Measurements from ENCODE around the gene LRBA. TPM values are rescaled to one million over a fixed set of nuclear protein-coding genes. Genes with fewer than 3 reads are reported as not detected.
"Not testable (repeated sequence)": the region's sequence is repeated elsewhere in the genome, so short reads cannot be mapped to it uniquely, and the experiment has no call there.

Gene LRBA
- total and polyA plus RNA-seq, 4 donors = 18.8 to 56.4 (median 33.8) TPM

GRCh38 chr4:150557811-150558210, 457.3 kb downstream of the LRBA start:
- H3K4me1 ChIP-seq (ENCODE audit: control insufficient read depth, insufficient read depth, low read length); H3K9me3 ChIP-seq (ENCODE audit: control insufficient read depth, insufficient read depth, low read length); DNase-seq (ENCODE audit: low read depth in 4 of 6, low spot score in 6 of 6); H3K27ac ChIP-seq (ENCODE audit: low read depth, low read length); H3K4me3 ChIP-seq (ENCODE audit: low read depth, low read length); H3K27me3 ChIP-seq (ENCODE audit: control insufficient read depth, insufficient read depth, low read length); H3K36me3 ChIP-seq (ENCODE audit: control insufficient read depth, insufficient read depth, low read length): not testable (repeated sequence)
- WGBS (ENCODE audit: insufficient coverage) = no CpG with 5 or more reads among the region's 3 CpGs

- H3K36me3 ChIP-seq (ENCODE audit: control insufficient read depth, insufficient read depth, low read length) = no peaks in the 10 kb centered on the region
- WGBS (ENCODE audit: insufficient coverage) = no CpG with 5 or more reads among the region's 4 CpGs
- H3K4me3 ChIP-seq (ENCODE audit: low read depth, low read length) = no peak overlapping the region
- no peaks in the 10 kb centered on the region for H3K27me3 ChIP-seq (ENCODE audit: control insufficient read depth, insufficient read depth, low read length)
- no peaks in the 10 kb centered on the region for H3K9me3 ChIP-seq (ENCODE audit: control insufficient read depth, insufficient read depth, low read length)
- DNase-seq (ENCODE audit: low read depth in 4 of 6, low spot score in 6 of 6) = no peak
- H3K27ac ChIP-seq (ENCODE audit: low read depth, low read length) = no peak overlapping the region
- H3K4me1 ChIP-seq (ENCODE audit: control insufficient read depth, insufficient read depth, low read length) = no peaks in the 10 kb centered on the region
These were observed 467.8 kb downstream of the LRBA start for GRCh38 chr4:150547154-150547838.

GRCh38 chr4:150546286-150546685, 468.8 kb downstream of the LRBA start:
- Histone ChIP-seq H3K27ac (ENCODE audit: low read depth, low read length) (no peak overlapping the region), H3K27me3 (ENCODE audit: control insufficient read depth, insufficient read depth, low read length) (no peaks in the 10 kb centered on the region), H3K4me3 (ENCODE audit: low read depth, low read length) (no peak overlapping the region), H3K36me3 (ENCODE audit: control insufficient read depth, insufficient read depth, low read length) (no peaks in the 10 kb centered on the region), H3K4me1 (ENCODE audit: control insufficient read depth, insufficient read depth, low read length) (no peaks in the 10 kb centered on the region), H3K9me3 (ENCODE audit: control insufficient read depth, insufficient read depth, low read length) (no peaks in the 10 kb centered on the region)
- DNase-seq (ENCODE audit: low read depth in 4 of 6, low spot score in 6 of 6) = no peak
- 61% methylated on average over 2 of the region's 2 CpGs for WGBS (ENCODE audit: insufficient coverage)

GRCh38 chr4:150543042-150543441, 472.0 kb downstream of the LRBA start:
- Histone ChIP-seq H3K27ac (ENCODE audit: low read depth, low read length) (no peak overlapping the region), H3K4me3 (ENCODE audit: low read depth, low read length) (no peak overlapping the region), H3K36me3 (ENCODE audit: control insufficient read depth, insufficient read depth, low read length) (no peaks in the 10 kb centered on the region), H3K4me1 (ENCODE audit: control insufficient read depth, insufficient read depth, low read length) (no peaks in the 10 kb centered on the region), H3K27me3 (ENCODE audit: control insufficient read depth, insufficient read depth, low read length) (no peaks in the 10 kb centered on the region), H3K9me3 (ENCODE audit: control insufficient read depth, insufficient read depth, low read length) (no peaks in the 10 kb centered on the region)
- WGBS (ENCODE audit: insufficient coverage) = 0% methylated on average over 1 of the region's 1 CpG
- peak in 1 of 6 donors; percentile 34 for DNase-seq (ENCODE audit: low read depth in 4 of 6, low spot score in 6 of 6)

- WGBS (ENCODE audit: insufficient coverage) = no CpG with 5 or more reads among the region's 3 CpGs
- no peaks in the 10 kb centered on the region for H3K27me3 ChIP-seq (ENCODE audit: control insufficient read depth, insufficient read depth, low read length)
- no peak overlapping the region for H3K27ac ChIP-seq (ENCODE audit: low read depth, low read length)
These were observed 473.4 kb downstream of the LRBA start for GRCh38 chr4:150541681-150542080.

GRCh38 chr4:150540959-150541360, 474.1 kb downstream of the LRBA start:
- Histone ChIP-seq H3K27ac (ENCODE audit: low read depth, low read length) (no peak overlapping the region), H3K4me3 (ENCODE audit: low read depth, low read length) (no peak overlapping the region), H3K27me3 (ENCODE audit: control insufficient read depth, insufficient read depth, low read length) (no peaks in the 10 kb centered on the region), H3K36me3 (ENCODE audit: control insufficient read depth, insufficient read depth, low read length) (no peaks in the 10 kb centered on the region), H3K9me3 (ENCODE audit: control insufficient read depth, insufficient read depth, low read length) (no peaks in the 10 kb centered on the region), H3K4me1 (ENCODE audit: control insufficient read depth, insufficient read depth, low read length) (no peaks in the 10 kb centered on the region)
- DNase-seq (ENCODE audit: low read depth in 4 of 6, low spot score in 6 of 6) = no peak
- WGBS (ENCODE audit: insufficient coverage) = no CpG with 5 or more reads among the region's 3 CpGs

More at GRCh38 chr4:150541681-150542080, 473.4 kb downstream of the LRBA start:
- no peaks in the 10 kb centered on the region for H3K9me3 ChIP-seq (ENCODE audit: control insufficient read depth, insufficient read depth, low read length)
- H3K4me3 ChIP-seq (ENCODE audit: low read depth, low read length) = no peak overlapping the region
- no peak for DNase-seq (ENCODE audit: low read depth in 4 of 6, low spot score in 6 of 6)
- H3K36me3 ChIP-seq (ENCODE audit: control insufficient read depth, insufficient read depth, low read length) = no peaks in the 10 kb centered on the region
- no peaks in the 10 kb centered on the region for H3K4me1 ChIP-seq (ENCODE audit: control insufficient read depth, insufficient read depth, low read length)

- Histone ChIP-seq H3K4me1 (ENCODE audit: control insufficient read depth, insufficient read depth, low read length) (no peaks in the 10 kb centered on the region), H3K36me3 (ENCODE audit: control insufficient read depth, insufficient read depth, low read length) (no peaks in the 10 kb centered on the region), H3K27ac (ENCODE audit: low read depth, low read length) (no peak overlapping the region), H3K27me3 (ENCODE audit: control insufficient read depth, insufficient read depth, low read length) (no peaks in the 10 kb centered on the region), H3K4me3 (ENCODE audit: low read depth, low read length) (no peak overlapping the region), H3K9me3 (ENCODE audit: control insufficient read depth, insufficient read depth, low read length) (no peaks in the 10 kb centered on the region)
- DNase-seq (ENCODE audit: low read depth in 4 of 6, low spot score in 6 of 6) = no peak
These were observed 474.5 kb downstream of the LRBA start for GRCh38 chr4:150540536-150540935.

GRCh38 chr4:150537911-150538310, 477.2 kb downstream of the LRBA start:
- H3K4me3 ChIP-seq (ENCODE audit: low read depth, low read length); H3K27me3 ChIP-seq (ENCODE audit: control insufficient read depth, insufficient read depth, low read length); H3K36me3 ChIP-seq (ENCODE audit: control insufficient read depth, insufficient read depth, low read length); DNase-seq (ENCODE audit: low read depth in 4 of 6, low spot score in 6 of 6); H3K27ac ChIP-seq (ENCODE audit: low read depth, low read length); H3K9me3 ChIP-seq (ENCODE audit: control insufficient read depth, insufficient read depth, low read length); H3K4me1 ChIP-seq (ENCODE audit: control insufficient read depth, insufficient read depth, low read length): not testable (repeated sequence)
- 100% methylated on average over 2 of the region's 3 CpGs for WGBS (ENCODE audit: insufficient coverage)

GRCh38 chr4:150534818-150535217, 480.3 kb downstream of the LRBA start:
- no peak overlapping the region for H3K27ac ChIP-seq (ENCODE audit: low read depth, low read length)
- no peak overlapping the region for H3K4me3 ChIP-seq (ENCODE audit: low read depth, low read length)
- H3K4me1 ChIP-seq (ENCODE audit: control insufficient read depth, insufficient read depth, low read length) = no peaks in the 10 kb centered on the region
- H3K9me3 ChIP-seq (ENCODE audit: control insufficient read depth, insufficient read depth, low read length) = peaks cover 1% of the 10 kb centered on the region
- no peak for DNase-seq (ENCODE audit: low read depth in 4 of 6, low spot score in 6 of 6)
- H3K36me3 ChIP-seq (ENCODE audit: control insufficient read depth, insufficient read depth, low read length) = no peaks in the 10 kb centered on the region
- no peaks in the 10 kb centered on the region for H3K27me3 ChIP-seq (ENCODE audit: control insufficient read depth, insufficient read depth, low read length)

GRCh38 chr4:150533673-150534072, 481.4 kb downstream of the LRBA start:
- Histone ChIP-seq H3K27me3 (ENCODE audit: control insufficient read depth, insufficient read depth, low read length) (no peaks in the 10 kb centered on the region), H3K4me1 (ENCODE audit: control insufficient read depth, insufficient read depth, low read length) (no peaks in the 10 kb centered on the region), H3K27ac (ENCODE audit: low read depth, low read length) (no peak overlapping the region), H3K9me3 (ENCODE audit: control insufficient read depth, insufficient read depth, low read length) (peaks cover 1% of the 10 kb centered on the region), H3K4me3 (ENCODE audit: low read depth, low read length) (no peak overlapping the region), H3K36me3 (ENCODE audit: control insufficient read depth, insufficient read depth, low read length) (no peaks in the 10 kb centered on the region)
- no peak for DNase-seq (ENCODE audit: low read depth in 4 of 6, low spot score in 6 of 6)
- whole genome bisulfite sequencing (ENCODE audit: insufficient coverage) = no CpG with 5 or more reads among the region's 3 CpGs
